ENCODE measurements around the gene PGM2.

PGM2 gene

DNA sequence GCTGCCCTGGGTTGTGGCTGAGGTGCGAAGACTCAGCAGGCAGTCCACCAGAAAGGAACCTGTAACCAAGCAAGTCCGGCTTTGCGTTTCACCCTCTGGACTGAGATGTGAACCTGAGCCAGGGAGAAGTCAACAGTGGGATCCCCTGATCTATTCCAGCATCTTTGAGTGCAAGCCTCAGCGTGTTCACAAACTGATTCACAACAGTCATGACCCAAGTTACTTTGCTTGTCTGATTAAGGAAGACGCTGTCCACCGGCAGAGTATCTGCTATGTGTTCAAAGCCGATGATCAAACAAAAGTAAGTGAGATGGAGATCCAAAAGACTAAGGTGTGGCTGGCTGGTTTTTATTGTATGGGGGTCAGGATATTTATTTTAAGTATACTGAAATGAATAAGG lies 75.7 kb downstream of the PGM2 start:
- no peak for DNase-seq (ENCODE audit: low read depth in 3 of 3)

DNA sequence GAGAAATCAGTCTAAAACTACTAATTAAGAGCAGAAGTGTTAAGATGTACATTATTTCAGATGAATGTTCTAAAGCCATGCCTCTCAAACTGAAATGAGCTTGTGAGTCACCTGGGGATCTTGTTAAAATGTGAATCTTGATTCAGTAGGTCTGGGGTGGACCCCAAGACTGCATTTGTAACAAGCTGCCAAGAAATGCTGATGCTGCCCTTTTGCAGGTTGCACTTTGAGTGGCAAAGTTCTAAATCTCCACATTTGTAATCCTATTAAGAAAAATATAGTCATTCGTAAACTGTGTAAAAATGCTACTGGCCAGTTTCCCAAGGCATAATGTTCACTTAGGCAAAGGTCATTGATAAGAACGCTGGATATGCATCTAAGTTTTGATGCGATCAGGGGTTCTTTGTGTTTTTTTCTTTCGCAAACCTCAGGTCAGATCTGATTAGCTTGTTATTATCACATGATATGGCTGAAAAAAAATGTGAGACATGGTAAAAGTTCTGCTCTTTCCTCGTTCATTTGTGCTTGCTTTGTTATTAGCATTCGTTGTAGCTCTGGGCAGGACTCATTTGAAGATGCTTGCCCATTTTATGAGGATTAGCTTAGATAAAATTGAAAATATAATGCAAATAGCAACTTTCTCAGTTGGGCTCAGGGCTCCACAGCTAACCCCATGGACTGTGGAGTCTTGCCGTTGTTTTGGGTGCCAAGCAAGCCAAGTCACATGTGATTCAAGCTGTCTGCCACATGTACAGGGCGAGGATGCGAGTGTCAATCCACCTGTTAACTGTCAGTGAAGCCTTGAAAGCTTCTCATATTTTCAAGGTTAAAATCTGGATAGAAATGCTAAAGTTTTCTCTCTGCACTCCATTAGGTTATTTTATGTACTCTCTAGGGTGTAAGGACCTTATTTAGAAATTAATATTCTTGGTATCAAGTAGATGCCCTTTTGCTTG lies 76.5 kb downstream of the PGM2 start:
- DNase-seq (ENCODE audit: low read depth in 3 of 3) = no peak

DNA sequence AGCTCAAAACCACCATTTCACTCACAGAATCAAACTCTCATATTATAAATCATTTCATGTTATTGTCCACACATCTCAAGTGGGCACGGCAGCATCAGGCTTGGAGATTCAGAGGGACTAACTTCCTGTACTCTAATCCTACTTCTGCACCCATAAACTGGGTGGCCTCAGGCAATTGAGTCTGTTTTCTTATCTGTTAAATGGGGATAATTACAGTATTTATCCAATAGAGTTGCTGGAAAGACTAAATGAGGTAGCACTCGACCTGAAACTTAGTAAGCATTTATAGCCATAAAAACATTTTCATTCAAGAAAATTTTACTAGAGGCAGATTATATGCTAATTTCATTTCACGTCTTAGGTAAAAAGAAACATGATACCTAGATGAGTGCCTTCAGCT lies 77.4 kb downstream of the PGM2 start:
- DNase-seq (ENCODE audit: low read depth in 3 of 3) = no peak

DNA sequence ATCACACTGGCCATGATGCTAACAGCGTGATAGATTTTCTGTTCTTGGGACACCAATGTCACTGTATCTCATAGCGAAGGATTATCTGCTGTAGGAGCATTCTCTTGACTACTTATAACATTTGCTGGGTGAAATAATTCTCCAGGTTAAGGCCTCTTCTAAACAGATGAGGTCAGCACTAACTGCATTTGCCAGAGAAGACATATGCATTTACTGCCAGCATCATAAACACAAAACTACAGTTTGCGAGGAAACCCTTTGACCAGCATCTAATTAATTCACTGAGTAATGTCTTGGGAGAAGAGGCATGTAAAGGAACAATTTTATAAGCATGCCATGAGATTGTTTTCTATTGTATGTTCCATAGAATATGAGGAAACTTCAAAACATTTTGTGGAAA lies 78.3 kb downstream of the PGM2 start:
- no peak for DNase-seq (ENCODE audit: low read depth in 3 of 3)

DNA sequence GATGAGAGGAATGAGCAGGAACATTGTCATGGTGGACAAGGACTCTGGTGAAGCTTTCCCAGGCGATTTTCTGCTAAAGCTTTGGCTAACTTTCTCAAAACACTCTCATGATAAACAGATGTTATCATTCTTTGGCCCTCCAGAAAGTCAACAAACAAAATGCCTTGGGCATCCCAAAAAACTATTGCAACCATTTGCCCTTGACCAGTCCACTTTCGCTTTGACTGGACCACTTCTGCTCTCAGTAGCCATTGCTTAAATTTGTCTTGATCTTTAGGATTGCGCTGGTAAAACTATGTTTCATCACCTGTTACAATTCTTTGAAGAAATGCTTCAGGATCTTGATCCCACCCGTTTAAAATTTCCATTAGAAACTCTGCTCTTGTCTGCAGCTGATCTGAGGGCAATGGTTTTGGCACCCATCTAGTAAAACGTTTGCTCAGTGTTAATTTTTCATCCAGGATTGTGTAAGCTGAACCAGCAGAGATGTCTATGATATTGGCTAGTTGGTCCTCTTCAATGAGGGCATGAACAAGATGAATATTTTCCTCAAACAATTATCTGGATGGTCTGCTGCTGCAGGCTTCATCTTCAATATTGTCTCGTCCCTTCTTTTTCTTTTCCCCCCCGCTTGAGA lies 79.2 kb downstream of the PGM2 start:
- no peak for DNase-seq (ENCODE audit: low read depth in 3 of 3)

DNA sequence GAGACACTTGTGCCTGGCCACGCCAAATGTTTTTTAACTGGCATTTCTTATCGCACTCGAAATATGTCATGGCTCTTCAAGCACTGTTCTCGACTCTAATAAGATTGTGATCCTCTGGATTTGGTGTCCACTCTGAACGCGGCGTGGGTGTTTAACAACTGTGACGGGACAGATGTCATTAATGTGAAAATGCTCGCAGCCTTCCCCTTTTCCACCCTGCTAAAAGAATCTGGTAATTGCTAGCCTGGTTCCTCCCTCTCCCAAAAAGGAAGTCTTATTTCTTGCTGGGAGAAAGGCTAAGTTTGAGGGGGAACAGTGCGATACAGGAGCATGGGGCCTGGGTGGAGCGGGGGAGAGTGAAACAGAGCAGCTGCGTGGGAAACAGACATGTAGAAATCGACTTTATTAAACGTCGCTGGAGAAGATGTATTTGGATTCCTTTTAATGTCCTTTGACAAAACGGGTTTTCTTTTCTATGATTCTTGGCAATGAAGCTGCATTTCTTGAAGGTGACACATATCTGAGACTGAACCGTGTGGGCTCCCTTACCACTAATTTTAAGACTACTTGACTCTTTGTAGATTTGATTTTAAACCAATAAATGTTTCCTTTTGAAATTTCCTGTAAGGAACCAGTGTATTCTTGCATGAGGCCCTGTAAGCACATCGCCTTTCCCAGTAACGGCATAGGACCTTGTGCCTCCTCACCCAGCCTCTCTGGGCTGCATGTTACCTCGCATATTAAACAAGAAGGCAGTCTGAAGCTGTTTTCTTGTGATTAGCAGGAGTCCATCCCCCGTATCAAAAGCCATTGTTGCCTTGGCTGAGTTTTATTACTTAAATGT lies 82.2 kb downstream of the PGM2 start:
- no peak for DNase-seq (ENCODE audit: low read depth in 3 of 3)

DNA sequence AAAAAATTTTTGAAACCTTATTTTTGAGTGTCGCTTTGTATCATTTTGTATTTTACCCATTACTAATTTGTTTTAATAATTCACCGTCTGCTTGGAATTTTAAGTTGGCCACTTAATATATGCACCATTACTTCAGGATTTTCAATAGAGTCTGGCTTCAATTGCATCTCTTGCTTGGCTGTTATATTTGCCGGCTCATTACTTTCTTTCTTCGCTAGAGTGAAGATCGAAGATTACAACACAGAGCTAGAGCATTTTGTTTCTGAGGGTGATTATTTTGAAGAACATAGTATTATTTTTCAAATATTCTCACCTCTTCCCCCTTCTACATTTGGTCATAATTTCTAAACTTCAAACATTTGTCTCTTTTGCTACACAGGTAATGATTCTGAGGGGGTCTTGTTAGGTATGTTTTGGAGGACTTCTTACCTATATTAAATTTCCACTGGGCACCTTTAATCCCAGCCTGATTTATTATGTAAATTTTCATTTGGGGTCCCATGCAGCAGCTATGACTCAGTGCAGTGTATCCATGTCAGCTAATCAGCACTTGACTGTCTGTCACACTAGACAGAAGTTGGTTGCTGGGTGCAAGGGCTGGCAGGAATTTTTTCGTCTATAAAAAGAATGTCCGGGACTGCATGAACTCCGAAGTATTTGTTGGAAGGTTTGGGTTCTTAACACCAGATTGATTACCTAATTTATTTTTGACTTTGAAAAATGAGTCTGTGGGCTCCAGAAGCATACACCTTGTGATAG lies 83.0 kb downstream of the PGM2 start:
- DNase-seq (ENCODE audit: low read depth in 3 of 3) = no peak

DNA sequence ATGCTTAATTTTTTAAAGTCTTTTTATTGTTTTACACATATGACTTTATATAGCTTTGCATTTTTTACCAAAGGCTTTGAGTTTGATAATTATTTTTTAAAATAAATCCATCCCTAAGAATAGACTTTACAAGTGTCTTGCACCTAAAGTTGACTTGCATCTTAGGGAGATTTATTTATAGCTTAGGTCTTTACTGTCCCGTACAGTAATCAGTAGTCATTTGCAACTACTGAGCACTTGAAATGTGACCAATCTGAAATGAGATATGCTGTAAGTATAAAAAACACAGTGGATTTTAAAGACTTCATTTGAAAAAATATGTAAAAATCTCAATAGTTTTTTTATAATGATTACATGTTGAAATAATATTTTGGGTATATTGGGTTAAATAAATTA lies 83.6 kb downstream of the PGM2 start:
- no peak for DNase-seq (ENCODE audit: low read depth in 3 of 3)
